Measurements from ENCODE around the gene ART1. TPM values are rescaled to one million over a fixed set of nuclear protein-coding genes. Genes with fewer than 3 reads are reported as not detected.

Gene ART1
- total RNA-seq, 4 donors from 2014 or later: not detected

GRCh38 chr11:3666023-3666530, 21.1 kb downstream of the ART1 start:
- TF ChIP-seq CTCF (IDR thresholded peaks at IDR 0.05; ENCODE audit: low read depth): no peak

- TF ChIP-seq CTCF (IDR thresholded peaks at IDR 0.05; ENCODE audit: low read depth): no peak
Measured at GRCh38 chr11:3667149-3668035, 22.5 kb downstream of the ART1 start.

GRCh38 chr11:3669128-3669527, 24.2 kb downstream of the ART1 start:
- TF ChIP-seq CTCF (IDR thresholded peaks at IDR 0.05; ENCODE audit: low read depth): no peak

DNA sequence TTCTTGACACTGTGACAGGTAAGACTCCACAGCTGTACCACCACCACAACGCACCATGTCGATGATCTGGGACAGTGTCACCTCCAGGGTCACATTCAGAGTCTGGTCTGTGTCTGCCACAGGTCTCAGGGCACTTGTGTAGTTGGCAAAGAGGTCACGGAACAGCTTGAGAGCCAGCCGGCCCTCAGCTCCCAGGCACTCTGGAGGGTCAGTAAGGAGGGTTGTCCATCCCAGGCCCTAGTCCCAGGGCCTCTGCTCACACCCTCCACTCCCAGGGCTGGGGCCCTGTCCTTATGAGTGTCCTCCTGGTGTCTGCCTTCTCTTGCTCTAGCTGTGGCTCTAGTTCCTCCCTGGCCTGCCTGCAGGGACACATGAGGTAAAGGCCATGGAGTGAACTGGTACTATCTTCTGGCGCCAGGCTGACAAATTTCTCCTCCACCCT, 24.8 kb downstream of the ART1 start:
- no peak for TF ChIP-seq CTCF (IDR thresholded peaks at IDR 0.05; ENCODE audit: low read depth)

DNA sequence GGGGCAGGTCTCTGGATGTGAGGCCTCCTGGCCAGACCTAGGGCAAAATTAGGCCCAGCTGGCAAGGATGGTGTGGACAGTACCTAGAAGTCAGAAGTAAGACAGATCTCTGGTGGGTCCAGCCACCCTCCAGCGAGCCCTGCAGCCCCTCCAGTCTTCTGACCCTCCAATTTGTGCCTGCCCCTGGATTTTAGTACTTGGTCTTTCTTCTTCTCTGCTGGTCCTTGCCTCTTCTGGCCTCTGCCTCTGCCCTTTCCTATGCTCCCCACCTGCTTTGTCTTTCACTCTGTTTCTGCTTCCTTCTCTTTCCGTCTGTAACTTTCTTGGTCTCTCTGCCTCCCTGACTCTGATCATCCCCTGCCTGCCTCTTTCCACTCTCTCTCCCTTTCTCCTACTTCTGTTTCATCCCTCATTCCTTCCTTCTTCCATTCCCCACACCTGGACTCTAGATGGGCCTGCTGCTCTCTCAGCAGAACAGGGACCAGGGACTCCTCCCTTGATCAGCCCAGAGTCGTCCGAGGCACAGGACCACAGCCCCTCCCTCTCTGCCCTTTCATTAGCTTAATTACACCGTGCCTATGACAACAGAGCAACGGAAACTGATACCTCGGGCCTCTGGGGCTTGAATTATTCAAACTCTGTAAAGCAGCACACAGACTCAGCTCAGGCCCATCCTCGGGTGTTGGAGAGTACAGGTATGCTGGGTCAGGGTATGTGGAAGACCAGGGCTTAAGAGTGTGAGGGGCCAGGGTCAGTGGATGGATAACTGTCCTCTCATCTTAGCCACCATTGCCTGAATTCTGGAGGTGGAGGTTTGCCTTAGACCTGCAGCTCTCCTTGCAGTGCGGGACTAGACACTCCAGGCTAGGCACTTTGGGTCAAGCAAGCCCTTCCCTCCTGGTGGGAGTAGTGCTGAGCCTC, 26.7 kb downstream of the ART1 start, which contains the start of gene CHRNA10:
TSS of gene CHRNA10 (minus strand) at position 51 of the 921 bp plus-strand sequence. CDS start 72 bp downstream, outside the sequence.
- TF ChIP-seq CTCF (IDR thresholded peaks at IDR 0.05; ENCODE audit: low read depth): no peak

DNA sequence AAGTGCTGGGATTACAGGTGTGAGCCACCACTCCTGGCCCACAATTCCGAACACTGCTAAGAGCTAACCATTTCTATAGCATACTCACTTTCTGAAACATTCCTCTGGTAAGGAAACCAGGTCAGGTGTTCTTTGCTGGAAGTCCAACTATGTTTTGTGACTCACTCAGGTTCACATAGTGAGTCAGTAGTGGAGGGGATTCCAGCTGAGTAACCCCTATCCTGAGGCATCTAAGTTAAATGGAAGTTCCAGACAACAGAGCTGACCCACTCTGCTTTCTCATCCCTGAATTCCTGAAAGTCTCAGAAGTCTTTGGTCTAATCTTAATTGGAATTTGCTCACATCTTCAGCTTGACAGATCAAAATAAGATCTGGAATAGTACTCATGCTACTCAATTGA, 29.3 kb downstream of the ART1 start:
- TF ChIP-seq CTCF (IDR thresholded peaks at IDR 0.05; ENCODE audit: low read depth): no peak

All from subcutaneous adipose tissue (tissue), 4 donors.